Measurements from ENCODE around the gene WIPI1.

WIPI1 gene

DNA sequence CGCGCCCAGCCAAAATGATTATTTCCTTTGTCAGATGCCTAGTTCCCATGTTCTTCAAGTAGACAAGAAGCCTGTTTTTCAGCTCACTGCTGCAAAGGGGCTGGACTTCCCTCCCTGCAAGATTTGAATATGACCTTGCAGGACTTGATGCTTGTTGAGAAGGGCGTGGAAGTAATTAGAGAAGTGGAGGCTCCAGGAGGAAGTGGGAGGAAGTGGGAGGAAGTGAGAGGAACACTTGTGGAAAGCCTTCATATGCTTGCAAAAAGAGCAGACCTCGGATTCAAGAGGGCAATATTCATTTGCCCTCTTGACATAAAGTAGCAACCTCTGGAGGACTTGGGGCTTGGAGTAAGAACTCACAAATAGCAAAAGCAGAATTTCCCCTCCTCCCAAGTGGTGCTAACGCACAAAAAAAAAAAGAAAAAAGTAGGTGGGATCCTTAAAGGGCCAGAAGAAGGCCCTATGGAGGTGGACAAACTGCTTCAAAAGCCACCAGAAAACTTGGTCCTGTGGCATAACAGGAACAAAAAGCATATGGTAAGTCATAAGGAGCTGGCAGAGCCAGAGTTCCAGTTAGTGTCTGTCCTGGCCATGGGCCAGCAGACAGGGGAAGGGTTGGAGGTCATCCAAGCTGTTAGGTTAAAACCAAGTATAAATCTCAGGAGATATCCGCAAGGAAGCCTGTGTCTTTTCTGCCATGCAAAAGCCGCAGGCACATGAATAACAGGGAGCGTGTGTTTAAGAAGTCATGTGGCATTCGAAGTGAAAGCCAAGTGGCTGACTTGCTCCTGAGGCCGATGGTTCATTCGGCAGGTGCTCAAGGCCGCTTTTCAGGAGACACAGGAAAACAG is 34.3 kb upstream of the WIPI1 start:
- H3K4me3 ChIP-seq (replicated peaks; ENCODE audit: low read depth, low read length): no peak overlapping the region
- peak; percentile 20 for DNase-seq (ENCODE audit: low read depth)
- TF ChIP-seq, protein P1, sequence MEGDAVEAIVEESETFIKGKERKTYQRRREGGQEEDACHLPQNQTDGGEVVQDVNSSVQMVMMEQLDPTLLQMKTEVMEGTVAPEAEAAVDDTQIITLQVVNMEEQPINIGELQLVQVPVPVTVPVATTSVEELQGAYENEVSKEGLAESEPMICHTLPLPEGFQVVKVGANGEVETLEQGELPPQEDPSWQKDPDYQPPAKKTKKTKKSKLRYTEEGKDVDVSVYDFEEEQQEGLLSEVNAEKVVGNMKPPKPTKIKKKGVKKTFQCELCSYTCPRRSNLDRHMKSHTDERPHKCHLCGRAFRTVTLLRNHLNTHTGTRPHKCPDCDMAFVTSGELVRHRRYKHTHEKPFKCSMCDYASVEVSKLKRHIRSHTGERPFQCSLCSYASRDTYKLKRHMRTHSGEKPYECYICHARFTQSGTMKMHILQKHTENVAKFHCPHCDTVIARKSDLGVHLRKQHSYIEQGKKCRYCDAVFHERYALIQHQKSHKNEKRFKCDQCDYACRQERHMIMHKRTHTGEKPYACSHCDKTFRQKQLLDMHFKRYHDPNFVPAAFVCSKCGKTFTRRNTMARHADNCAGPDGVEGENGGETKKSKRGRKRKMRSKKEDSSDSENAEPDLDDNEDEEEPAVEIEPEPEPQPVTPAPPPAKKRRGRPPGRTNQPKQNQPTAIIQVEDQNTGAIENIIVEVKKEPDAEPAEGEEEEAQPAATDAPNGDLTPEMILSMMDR (IDR thresholded peaks at IDR 0.05; ENCODE audit: low read length, missing control alignments): no peak

DNA sequence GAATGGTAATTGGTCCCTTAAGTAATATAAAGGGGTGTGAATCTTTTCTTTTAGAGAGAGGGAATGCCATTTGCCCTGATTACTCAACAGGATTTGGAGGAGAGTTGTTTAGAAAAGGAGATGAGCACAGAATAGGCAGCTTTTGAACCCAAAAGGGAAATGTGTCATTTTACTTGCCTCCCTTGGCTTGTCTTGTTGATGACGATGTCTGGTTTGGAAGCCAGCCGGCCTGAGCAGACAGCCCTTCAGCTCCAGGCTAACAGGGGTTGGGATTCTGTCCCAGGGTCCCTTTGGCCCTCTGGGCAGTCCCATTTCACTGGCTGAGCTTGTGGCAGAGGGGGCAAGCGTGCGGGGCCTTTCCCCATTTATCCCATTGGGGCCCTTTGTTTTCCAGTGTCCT is 32.6 kb upstream of the WIPI1 start:
- H3K4me3 ChIP-seq (replicated peaks; ENCODE audit: low read depth, low read length): no peak overlapping the region
- DNase-seq (ENCODE audit: low read depth): peak; percentile 43
- TF ChIP-seq, protein P1 (IDR thresholded peaks at IDR 0.05; ENCODE audit: low read length, missing control alignments): no peak

DNA sequence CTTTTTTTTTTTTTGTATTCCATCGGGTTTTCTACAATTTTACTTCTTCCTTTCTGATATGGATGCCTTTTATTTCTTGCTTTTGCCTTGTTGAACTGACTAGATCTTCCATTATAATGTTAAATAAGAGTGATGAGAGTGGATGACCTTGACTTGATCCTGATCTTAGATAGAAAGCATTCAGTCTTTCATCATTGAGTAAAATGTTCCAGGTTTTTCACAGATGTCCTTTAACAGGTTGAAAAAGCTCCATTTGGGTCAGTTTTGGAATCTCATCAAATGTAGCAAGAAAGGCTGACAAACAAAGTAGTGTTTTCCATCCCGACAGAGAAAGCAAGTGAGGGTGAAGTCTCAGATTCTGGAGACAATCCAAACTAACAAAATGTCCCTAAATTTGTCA is 27.2 kb upstream of the WIPI1 start:
- no peak overlapping the region for H3K4me3 ChIP-seq (replicated peaks; ENCODE audit: low read depth, low read length)
- TF ChIP-seq, protein P1 (IDR thresholded peaks at IDR 0.05; ENCODE audit: low read length, missing control alignments): no peak
- no peak for DNase-seq (ENCODE audit: low read depth)

DNA sequence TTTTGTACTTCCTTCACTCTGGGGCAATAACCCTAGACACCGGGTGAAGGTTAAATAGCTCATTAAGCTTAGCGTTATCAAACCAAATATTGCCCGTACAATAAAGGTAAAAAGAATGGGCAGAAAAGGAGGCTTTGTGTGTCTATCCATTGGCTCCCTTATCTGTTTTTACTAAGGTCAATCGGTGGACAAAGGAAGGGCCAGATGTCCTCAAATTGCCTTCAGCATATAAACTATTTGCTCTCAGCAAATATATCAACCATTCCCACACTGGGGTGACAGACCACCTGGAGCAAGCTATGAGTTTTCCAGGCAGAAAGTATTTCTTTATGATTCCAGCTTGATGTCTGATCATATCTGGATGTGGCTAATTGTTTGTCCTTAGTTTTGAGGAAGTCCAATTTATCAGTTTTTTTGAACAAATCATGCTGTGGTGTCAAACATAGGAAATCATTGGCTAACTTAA is 25.3 kb upstream of the WIPI1 start:
- no peak overlapping the region for H3K4me3 ChIP-seq (replicated peaks; ENCODE audit: low read depth, low read length)
- TF ChIP-seq, protein P1 (IDR thresholded peaks at IDR 0.05; ENCODE audit: low read length, missing control alignments): no peak
- DNase-seq (ENCODE audit: low read depth): no peak

DNA sequence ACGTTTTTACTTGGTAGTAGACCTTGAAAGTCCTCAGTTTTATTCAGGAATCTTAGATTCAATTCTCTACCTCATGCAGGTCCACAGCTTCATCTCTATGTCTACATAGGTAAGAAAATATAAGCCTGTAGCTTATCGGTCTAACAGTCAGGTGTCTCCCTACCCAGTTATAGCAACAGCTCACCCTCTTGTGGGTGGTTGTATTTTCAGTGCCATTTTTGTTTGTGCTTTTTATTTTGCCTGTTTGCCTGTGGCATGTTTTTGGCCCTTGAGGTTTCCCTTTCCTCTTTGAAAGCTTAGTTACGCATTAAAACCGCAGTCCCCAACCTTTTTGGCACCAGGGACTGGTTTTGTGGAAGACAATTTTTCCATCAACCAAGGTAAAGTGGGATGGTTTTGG is 23.6 kb upstream of the WIPI1 start:
- TF ChIP-seq, protein P1 (IDR thresholded peaks at IDR 0.05; ENCODE audit: low read length, missing control alignments): no peak
- H3K4me3 ChIP-seq (replicated peaks; ENCODE audit: low read depth, low read length): no peak overlapping the region
- no peak for DNase-seq (ENCODE audit: low read depth)

DNA sequence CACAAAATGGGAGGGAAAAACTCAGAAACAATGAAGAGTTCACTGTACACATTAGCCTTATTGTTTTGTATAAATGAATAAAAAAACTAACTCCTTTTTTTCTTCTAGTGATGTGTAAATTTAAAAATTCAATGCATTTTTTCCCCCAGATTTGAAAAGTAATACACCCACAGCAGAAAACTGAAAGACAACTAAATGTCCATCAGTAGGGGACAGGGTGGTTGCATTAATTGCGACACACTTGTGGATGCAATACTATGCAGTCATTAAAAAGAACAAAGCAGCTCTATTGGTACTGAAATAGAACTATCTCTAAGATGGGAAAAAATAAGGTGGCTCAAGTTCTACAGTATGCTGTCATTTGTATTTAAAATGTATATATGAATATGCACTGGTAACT is 13.7 kb upstream of the WIPI1 start:
- no peak for DNase-seq (ENCODE audit: low read depth)
- H3K4me3 ChIP-seq (replicated peaks; ENCODE audit: low read depth, low read length): no peak overlapping the region
- TF ChIP-seq, protein P1 (IDR thresholded peaks at IDR 0.05; ENCODE audit: low read length, missing control alignments): no peak

DNA sequence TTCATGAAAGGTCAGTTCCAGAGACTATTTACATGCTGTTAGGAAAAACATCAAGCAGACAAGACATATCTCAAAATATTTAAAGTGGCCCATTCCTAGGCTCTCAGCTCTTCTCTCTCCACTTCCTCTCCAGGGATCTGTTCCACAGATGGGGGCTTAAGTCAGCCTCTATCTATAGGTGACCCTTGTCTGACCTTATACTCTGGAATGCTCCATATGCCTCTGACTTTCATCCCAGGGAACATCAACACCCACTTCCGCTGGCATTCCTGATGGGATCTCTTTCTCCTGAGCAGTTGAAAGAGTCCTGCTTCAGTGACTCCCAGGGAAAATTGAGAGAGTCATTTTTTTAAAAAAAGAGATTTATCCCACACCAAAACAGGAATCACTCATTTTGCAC is 11.5 kb upstream of the WIPI1 start:
- DNase-seq (ENCODE audit: low read depth): peak; percentile 26
- H3K4me3 ChIP-seq (replicated peaks; ENCODE audit: low read depth, low read length): no peak overlapping the region
- TF ChIP-seq, protein P1 (IDR thresholded peaks at IDR 0.05; ENCODE audit: low read length, missing control alignments): no peak

All from fibroblast of pulmonary artery (primary cell).